H4 (cell line): ENCODE results near the gene FAM163B. TPM values are rescaled to one million over a fixed set of nuclear protein-coding genes. Genes with fewer than 3 reads are reported as not detected.

ENCODE experiments used
- DNase-seq: peaks from one replicate; pipeline ENCODE4 v3.0.0-alpha.2; 2015; ENCODE audit warnings: low spot score
- total RNA-seq: library from RNA; depleted of rRNA; stranded (reverse); fragments of >200 nt; shearing (Covaris generic); gene quantifications from 2 replicates; pipeline ENCODE4 v1.2.3, GENCODE V29; 2014

FAM163B gene
- total RNA-seq, 1 experiment from 2014 or later, result not detected

DNA sequence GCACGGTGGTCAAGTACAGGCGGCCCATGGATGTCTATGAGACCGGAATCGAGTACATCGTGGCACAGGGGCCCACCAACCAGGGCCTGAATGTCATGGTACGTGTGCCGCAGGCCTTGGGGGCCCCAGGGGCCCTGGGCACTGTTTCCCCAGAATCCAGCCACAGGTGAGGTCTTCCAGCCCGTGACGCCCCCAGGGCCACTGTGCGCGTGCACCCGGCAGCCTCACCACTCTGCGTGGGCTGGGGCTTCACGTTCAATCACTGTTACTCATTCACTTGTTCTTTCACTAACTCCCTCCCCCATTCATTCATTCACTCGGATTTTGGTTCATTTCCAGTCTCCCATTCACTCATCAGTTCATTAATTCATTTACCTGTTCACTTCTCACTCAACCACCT, 62.1 kb downstream of the FAM163B start:
- no peak for DNase-seq

DNA sequence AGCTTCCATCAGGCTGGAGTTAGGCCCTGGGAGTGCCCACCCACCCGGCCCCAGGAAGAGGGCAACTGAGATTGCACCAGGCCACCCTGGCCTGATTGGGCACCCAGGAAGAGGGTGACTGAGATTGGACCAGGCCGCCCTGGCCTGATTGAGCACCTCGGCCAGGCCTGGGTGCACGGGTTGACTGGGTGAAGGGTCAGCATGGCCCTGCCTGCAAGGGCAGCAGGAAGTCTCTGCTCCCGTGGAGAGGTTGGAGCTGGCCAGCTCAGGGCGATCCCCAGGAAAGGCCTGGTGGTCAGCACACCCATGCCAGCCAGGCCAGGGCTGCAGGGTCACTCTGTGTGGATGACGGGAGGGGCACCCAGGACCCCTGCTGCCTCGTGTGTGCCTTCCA, 62.9 kb downstream of the FAM163B start:
- no peak for DNase-seq

DNA sequence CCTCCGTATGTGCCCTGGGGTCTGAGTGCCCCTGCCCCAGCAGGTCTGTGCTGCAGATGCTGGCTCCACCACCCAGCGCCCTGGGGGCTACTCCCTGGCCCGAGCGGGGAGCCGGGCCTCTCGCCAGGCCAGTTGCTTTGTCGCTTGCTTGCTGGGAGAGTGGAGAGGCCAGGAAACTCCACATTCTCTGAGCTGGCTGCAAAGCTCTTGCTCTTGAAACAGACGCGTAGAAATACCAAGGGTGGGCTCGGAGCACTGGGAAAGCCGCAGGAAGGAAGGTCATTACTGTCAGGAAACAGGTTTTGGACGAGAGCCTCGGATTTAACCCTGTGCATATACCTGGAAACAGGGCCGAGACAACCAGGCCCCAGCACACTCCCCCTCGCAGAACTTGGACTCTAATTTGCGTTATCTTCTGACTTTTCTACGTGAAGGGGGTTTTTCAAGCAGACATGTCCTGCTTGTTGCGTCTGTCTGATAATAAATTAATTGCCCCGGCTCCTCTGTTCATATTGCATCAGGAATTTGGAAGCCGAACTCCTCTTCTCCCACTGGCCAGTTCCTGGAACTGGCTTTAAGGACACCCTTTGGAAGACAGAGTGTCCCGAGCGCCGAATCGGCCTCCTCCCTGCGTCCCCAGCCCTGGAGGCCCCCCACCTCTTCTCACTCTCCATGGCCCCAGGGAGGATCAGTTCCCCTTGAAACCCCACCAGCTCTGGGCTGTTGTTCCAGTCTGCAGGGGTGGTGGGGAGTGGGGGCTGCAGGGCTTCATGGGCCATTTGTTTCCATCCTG, 63.5 kb downstream of the FAM163B start:
- no peak for DNase-seq

DNA sequence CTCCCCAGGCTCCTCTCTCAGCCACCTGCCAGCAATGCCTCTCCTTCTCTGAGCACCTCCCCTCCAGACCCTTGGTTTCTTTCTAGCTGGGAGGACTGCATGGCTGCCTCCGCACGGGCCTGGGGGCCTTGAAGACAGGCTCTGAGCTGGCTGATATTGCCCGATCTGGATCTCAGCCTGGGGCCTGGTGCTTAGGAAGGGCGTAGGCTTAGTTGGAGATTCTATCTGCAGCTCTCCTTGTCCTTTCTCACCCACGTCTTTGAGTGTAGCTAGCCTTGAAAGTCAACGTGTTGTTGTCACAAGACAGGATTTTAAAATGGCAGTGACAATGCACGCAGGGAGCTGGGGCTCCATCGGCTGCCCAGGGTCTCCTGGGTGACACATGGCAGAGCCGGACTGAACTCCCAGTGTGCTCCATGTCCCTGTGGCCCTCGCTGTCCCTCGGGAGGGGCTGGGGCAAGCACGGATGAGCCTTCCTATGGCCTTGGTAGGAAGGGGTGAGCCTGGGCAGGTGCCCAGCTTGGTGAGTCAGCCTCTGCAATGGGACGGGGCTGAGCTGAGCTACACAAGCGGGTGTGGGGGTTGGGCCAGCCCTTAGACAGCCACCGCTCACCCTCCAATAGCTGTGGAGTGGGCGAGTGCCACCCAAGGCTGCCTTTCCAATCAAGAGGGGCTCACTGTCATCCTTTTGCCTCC, 65.3 kb downstream of the FAM163B start:
- DNase-seq, result no peak

DNA sequence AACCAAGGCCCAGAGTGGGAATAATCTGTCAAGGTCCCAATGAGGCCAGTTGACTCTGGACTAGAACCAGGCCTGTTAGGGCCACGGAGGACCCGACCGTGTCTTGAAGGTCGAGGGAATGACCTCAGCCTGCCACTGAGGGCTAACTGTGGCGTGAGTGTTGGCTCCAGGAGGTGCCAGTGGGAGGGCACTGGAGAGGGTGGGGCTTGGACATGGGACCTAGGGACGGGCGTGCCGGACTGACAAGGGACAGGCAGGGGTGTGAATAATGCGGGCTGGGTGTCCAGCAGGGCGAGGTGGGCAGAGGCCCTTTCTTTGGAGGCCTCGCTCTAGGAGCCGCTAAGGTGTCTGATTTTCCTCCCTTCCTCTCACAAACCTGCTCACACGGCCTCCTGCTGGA, 67.2 kb downstream of the FAM163B start:
- DNase-seq, result no peak

DNA sequence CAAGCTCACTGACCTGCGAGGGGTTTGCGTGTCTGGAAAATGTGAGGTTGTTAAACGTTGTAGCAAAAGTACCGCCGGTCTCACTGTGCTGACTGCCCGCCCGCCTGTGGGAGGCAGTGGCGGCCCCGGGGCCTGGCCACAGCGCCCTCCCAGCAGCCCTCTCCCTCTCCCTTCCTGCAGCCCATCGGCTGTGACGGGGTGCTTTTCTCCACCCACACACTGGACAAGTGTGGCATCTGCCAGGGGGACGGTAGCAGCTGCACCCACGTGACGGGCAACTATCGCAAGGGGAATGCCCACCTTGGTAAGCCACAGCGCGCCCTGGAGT, 68.5 kb downstream of the FAM163B start:
- DNase-seq, result no peak

DNA sequence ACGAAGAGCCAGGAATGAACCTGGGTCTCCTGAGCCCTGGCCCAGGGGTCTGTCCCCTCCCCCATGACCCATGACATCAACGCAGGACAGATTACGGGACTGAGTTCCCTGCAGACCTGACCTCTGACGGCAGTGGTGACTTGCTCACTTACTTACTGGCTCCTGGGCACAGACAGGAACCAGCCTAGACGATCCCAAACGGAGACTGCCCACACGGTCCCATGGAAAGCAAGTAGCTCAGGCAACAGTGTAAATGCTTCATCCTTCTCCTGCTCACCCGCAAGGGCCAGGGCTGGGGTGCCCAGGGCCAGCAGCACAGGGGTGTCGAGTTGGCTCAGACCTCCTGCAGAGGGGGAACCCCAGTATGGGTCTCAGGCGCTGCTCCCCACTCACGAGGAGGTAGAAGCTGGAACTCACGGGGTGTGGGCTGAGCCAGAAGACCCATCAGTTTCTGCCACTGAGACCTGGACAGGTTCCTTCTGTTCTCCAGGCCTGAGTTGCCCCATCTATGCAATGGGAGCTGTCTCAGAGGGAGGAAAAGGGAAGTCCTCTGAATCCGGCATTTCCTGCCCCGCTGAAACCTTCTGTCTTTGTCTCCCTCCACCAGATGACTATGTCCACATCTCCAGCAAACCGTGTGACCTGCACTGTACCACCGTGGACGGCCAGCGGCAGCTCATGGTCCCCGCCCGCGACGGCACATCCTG, 69.0 kb downstream of the FAM163B start:
- no peak for DNase-seq

DNA sequence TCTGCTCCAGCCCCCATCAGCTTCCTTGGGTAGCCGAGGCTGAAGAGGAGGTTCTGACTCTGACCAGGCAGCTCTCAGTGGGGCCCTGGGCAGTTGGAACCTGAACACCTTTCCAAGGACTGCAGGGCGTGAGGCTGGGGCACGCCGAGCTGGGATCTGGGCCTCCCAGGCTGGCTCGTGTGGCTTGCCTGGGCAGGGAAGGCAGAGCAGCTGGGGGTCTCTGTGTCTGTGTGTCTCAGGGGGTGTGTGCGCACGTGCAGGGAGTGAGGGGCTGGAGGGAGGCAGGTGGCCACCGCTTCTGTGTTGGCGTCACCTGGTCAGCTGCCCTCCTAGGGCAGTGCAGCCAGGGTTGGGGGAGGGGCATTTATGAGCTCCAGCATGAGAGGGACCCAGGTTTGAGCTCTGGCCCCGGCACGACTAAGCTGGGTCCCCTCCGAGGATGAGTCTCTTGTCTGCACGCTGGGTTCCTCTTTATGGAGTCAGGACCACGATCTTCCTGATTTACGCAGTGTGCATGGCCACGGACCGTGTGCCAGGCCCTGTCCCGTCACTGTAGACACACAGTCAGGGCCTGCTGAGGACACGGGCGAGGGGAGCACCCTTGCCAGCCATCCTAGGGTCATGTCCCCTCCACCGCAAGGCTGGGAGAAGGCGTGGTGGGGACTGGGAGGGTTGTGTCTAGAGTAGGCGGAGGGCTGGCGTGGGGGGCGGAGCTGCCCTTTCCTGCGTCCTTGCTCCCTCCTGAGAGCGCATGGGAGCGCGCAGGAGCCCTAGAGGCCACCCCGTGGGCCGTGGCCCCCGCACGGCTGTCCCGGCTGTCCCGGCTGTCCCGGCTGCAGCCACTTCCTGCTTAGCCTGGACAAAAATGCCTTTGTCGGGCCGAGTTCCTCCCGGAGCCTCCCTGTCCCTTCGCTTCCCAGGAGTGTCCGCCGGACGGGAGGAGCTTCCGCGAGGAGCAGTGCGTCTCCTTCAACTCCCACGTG, 70.0 kb downstream of the FAM163B start:
- DNase-seq, result no peak

DNA sequence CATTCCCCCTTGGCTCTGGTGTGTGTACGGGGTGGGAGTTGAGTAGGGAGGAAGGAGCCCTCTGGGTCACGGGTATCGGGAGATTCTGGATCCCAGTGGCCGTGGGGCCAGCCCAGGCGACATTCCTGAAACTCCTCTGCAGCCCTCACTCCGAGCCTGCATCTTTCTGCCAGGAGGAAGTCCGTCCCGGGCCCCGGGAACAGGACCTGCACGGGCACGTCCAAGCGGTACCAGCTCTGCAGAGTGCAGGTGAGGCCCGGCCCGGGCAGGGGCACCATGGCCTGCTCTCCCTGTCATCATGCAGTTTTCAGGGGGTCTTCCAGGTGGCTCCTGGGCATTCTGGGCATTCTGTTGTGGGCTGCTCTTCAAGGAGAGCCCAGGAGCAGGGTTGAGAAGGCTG, 71.0 kb downstream of the FAM163B start:
- no peak for DNase-seq

DNA sequence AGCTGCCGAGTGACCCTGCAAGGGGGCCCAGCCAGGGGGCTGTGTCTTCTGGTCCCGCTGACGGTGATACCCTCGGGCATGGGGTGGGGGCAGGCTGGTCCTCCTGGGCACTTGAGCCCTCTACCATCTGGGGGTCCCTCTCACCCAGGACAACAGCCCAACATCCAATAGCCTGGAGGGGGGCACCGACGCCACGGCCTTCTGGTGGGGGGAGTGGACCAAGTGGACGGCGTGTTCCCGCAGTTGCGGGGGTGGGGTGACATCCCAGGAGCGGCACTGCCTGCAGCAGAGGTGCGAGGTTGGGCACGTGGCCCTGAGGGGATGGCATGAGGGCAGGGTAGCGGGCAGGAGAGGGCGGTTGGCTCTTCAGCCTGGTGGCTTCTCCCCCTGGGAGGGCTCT, 71.9 kb downstream of the FAM163B start:
- no peak for DNase-seq

DNA sequence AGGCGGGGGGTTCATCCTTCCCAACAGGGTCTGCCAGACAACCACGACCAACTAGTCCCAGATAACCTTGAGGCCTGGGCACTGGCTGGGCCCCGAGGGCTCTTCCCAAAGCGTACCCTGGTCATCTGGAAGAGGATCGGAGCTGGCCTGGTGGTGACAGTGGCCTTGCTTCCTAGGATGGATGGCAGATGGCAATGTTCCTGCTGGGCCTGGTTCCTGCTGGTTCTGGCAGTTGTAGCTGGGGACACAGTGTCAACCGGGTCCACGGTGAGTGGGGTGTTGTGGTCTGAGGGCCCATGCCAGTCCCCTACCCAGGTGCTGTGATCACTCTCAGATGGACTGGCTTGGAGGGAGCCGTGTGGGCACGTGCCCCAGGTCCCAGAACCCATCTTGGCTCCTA, 72.7 kb downstream of the FAM163B start:
- DNase-seq, result no peak

DNA sequence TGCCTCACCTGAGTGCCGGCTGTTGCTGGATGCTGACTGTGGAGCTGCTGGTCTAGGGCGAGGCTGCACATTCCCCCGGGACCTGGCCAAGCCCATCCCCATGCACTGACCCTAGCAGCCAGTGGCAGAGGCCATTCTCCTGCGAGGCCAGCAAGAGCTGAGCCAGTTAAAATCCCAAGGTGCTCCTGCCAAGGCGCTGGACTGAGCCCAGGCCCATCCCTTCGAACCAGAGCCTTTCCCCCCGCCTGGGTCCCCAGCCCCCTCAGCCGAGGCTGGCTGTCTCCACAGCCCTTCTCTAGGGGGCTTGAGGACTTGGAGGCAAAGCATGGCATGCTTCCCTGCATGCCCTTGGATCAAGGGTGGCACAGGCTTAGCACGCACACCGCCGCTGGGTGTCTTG, 73.1 kb downstream of the FAM163B start:
- DNase-seq, result no peak

DNA sequence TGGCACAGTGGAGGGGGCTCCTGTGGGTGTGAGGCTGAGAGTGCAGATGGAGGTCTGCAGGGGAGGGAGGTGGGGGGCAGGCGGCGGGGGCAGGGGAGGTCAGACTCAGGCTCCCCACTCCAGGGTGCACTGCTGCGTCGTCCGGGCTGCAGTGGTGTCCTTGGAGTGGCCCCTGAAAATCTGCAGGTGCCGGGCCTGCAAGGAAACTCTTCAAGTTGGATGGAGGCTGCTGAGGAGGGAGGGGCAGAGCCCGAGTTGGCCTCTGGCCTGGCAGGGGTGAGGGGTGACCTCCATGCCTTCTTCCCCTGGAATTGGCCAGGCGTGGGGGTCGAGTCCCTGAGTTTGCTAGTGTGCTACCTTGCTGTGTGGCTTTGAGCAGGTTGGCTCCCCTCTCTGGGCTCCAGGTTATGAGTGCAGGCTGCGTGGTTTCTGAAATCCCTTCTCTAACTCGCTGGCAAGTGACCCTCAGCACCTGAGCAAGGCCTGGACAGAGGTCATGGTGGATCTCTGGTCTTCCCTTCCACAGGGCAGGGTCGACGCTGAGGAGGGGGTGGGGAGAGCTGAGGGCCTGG, 73.8 kb downstream of the FAM163B start:
- DNase-seq, result no peak

DNA sequence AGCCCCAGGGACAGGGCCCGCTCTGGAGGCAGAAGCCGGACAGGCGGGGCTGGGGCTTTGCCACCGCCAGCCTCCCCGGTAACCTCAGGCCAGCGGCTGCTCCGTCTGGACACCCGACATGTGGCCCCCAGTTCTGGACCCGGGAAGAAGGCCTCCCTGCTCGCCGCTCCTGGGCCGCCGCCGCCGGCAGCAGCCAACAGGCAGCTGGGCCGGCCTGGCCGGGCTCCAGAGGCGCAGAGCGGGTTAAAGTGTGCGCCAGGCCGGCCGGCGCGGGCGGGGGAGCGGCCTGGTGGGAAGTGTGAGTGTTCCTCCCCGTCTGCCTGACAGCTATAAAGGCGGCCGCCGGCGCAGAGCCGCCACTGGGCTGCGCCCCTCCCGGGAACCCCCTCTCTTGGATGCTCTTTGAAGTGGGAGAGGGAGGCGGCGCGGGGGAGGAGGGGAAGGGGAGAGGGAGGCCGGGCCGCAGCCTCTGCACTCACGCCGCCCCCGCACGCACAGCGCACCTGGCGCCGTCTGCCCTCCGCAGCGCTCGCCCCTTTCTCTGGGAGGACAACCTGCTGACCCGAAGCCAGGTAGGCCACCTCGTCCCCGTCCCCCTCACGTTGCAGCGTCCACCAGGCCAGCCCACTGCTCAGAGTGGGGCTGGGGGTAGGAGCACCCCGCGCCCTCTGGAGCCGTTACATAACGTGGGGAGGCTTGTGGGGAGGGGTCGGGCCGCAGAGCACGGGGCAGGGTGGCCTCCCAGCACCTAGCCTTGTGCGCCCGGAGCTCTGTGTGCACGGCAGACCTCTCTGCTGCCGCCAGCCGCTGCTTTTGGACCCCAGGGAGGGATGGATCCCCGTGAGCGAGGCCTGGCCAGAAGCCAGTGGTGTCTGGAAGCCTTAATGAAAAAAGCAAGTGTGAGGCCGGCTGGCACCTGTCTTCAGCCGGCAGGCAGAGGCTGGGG, 74.6 kb downstream of the FAM163B start, which contains the start of gene ADAMTSL2:
Gene ADAMTSL2 (plus strand): TSS at position 359 of the 946 bp plus-strand sequence. CDS start 2,009 bp downstream, outside the sequence.
- DNase-seq, result no peak

DNA sequence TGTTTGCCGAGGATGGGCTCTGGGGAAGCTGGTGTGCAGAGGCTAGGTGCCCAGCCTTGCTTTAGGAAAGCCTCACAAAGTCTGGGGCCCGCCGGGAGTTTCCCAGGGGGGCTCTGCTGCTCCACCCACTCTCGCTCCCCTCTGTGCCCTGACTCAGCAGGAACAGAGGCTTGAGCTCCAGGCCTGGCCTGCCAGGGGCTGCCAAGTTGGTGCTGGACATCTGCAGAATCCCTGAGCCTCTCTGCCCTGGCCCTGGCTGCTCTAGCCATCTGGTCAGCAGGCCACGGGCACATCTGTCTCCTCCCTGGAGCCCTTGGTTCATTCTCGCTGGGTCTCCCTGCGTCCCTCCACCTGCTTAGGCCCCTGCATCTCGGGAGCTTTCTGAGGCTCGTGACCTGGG, 75.3 kb downstream of the FAM163B start:
- DNase-seq, result no peak

DNA sequence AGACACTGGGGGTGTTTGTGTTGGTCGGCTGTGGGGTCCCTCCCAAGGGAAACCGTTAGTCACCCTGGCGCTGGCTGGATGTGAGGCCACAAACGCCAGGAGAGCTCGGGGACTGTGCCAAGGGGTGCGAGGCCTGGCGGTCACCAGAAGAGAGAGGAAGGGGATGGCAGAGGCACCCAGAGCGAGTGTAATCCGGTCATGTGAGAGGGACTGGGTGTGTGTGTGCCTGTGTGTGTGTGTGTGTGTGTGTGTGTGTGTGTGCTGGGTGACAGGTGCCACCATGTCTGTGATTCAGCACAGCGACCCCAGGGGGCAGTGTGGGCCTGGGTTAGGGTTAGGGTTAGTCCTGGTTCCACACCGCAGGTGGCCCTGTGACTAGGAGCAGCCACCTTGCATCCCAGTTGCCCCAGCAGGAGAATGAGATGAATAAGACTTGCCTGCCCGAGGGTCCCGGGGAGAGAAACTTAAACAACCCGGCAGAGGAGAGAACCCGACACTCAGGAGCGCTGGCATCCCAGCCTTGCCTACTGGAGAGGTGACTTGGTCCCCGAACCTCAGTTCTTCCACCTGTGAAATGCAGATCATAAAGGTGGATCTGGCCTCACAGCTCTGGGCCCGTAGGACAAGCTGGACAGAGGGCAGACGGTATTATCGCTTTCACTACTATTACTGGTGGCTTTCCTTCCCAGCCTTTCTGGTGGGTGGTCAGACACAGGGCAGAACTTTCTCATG, 76.1 kb downstream of the FAM163B start:
- peak; percentile 46 for DNase-seq

DNA sequence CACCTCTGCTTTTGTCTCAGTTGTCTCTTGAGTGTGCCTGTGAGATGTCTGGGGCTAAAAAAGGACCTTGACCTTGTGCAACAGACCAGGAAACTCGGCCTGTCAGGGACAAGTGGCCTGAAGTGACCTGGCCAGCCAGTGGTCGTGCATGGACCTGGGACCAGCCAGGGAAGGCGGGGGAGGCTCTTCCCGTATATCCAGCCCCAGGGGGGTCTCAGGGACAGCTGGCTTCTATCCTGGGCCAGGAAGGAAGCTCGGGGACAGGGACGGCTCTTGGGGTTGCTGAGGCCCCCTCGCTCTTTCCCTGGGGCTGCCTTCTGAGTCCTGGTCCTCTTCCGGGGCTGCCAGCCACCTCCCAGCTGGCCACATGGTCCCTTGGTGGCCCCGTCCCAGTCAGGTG, 77.9 kb downstream of the FAM163B start:
- DNase-seq, result no peak

DNA sequence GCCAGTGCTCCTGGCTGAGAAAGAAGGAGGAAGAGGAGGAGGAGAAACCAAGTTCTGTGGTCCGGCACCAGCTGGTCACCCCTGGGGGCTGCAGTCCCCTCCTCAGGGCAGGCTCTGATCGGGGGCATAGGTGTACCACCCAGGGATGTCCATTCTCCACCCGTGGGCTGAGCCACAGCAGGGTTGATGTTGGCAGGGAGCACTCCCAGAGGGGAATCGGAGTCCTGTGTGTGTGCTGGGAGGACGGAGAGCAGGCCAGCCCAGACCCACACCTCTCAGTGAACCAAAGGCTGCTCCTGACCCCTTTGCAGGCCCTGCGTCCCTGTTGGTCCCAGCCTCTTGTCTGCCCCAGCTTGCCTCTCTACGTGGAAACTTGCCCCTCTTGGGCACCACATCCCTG, 79.3 kb downstream of the FAM163B start:
- DNase-seq, result no peak

DNA sequence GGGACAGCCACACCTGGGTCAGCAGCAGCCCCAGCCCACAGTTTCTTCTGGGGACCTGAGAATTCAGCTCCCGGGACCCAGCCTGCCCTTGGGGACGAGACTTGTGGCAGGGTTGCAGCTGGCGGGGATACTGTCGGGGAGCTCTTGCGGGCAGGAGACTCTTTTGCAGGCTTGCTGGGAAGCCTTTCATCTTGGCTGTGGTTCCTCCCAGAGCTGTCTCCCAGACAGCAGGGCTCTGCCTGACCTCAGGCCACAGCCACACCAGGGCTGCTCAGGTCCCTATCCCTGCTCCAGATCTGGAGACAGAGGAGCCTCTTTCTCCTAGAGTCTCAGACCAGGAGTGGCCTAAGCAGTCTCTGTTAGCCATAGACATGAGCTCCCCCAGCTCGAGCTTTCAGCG, 79.7 kb downstream of the FAM163B start:
- DNase-seq, result no peak

DNA sequence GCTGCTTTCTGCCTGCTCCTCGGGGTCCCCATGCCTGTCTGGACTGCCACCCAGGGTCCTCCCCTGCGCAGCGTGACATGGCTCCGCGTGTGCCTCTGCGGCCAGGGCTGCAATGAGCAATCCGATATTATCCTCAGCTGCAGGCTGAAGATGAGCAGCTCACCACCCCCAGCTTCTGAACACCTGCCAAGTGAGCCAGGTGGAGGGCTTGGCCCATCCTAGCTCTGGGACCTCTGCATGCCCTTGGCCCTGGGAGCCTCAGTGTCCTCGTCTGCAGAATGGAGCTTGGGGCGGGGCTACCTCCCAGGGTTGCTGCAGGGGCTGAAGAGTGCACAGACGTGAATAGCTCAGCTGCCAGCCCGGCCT, 80.3 kb downstream of the FAM163B start:
- DNase-seq, result no peak
